H1 (cell line): ENCODE results near the gene PSMF1.

Source experiments
- EP300 ChIP-seq, 2 experiments: IDR thresholded peaks; 1 replicate in 1 of 2; 2 replicates in 1 of 2; pipeline ENCODE4 v1.6.1; 2011 to 2012; ENCODE audit warnings: low read depth in 2 of 2, low read length in 2 of 2, mild to moderate bottlenecking in 2 of 2, borderline replicate concordance in 1 of 2, inconsistent platforms in 1 of 2, moderate library complexity in 1 of 2
- EZH2 ChIP-seq: fragments of 200-600 bp; sonication (generic); IDR thresholded peaks from 2 replicates; pipeline ENCODE4 v1.7.1; 2012; ENCODE audit warnings: low read depth, mild to moderate bottlenecking, moderate library complexity, low read length, inconsistent platforms; ENCODE audit not compliant: severe bottlenecking
- POLR2AphosphoS5 ChIP-seq: IDR thresholded peaks from 2 replicates; pipeline ENCODE4 v1.6.1; 2011; ENCODE audit warnings: low read depth, low read length
- RAD21 ChIP-seq, 2 experiments: IDR thresholded peaks in 1 of 2; conservative IDR thresholded peaks in 1 of 2; 2 replicates each; pipeline ENCODE4 v1.6.1; 2011; ENCODE audit warnings: low read depth in 2 of 2, low read length in 2 of 2, improper control_type of control experiment in 1 of 2, inconsistent platforms in 1 of 2, mild to moderate bottlenecking in 1 of 2, moderate library complexity in 1 of 2
- SIX5 ChIP-seq: IDR thresholded peaks from 2 replicates; pipeline ENCODE4 v1.6.1; 2011; ENCODE audit warnings: mild to moderate bottlenecking, low read depth, low read length
- SUZ12 ChIP-seq: fragments of 200-600 bp; sonication (generic); IDR thresholded peaks from 2 replicates; pipeline ENCODE4 v1.6.1; 2012; ENCODE audit warnings: mild to moderate bottlenecking, inconsistent platforms, low read length, moderate library complexity, mixed read lengths
- TAF1 ChIP-seq: IDR thresholded peaks from 2 replicates; pipeline ENCODE4 v1.6.1; 2011; ENCODE audit warnings: mild to moderate bottlenecking, low read depth, low read length
- TF ChIP-seq, protein P1 (sequence below), 3 experiments: IDR thresholded peaks; 1 replicate in 2 of 3; 2 replicates in 1 of 3; pipeline versions ENCODE4 v1.5.1 to v1.6.1; 2011; ENCODE audit warnings: low read length in 3 of 3, mild to moderate bottlenecking in 3 of 3, inconsistent platforms in 2 of 3, low read depth in 1 of 3, moderate library complexity in 1 of 3; ENCODE audit not compliant: insufficient read depth in 1 of 3; ENCODE audit errors: control extremely low read depth in 1 of 3
- TF ChIP-seq, protein P2 (sequence below): IDR thresholded peaks from 2 replicates; pipeline ENCODE4 v1.6.1; 2011; ENCODE audit warnings: low read depth, mild to moderate bottlenecking, low read length; ENCODE audit not compliant: insufficient read depth
- TF ChIP-seq, protein P3 (sequence below): IDR thresholded peaks from 2 replicates; pipeline ENCODE4 v1.6.1; 2012; ENCODE audit warnings: low read length, inconsistent platforms

DNA sequence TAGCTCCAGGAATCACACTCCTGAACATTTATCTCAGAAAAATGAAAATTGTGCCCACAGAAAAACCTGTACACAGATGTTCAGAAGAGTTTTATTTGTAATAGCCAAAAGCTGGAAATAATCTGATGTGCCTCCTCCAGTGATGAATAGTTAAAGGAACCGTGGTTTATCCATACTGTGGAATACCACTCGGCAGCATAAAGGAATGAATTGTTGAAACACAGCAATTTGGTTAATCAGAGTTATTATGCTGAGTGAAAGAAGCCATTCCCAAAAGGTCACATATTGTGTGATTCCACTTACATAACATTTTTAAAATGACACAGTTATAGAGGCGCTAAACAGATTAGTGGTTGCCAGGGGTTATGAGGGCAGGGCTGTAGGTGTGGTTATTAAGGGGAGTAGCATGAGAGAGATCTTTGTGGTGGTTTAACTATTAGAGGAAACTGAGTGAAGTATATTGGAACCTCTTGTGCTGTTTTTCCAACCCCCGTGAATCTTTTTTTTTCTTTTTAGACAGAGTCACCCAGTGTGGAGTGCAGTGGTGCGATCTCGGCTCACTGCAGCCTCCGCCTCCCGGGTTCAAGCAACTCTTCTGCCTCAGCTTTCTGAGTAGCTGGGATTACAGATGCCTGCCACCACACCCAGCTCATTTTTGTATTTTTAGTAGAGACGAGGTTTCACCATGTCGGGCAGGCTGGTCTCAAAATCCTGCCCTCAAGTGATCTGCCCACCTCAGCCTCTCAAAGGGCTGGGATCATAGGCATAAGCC lies 26.2 kb downstream of the PSMF1 start:
- TF ChIP-seq EP300 (IDR thresholded peaks at IDR 0.05; ENCODE audit: borderline replicate concordance in 1 of 2, low read depth in 2 of 2, low read length in 2 of 2), result no peak
- TF ChIP-seq POLR2AphosphoS5, result no peak
- TF ChIP-seq, protein P1, sequence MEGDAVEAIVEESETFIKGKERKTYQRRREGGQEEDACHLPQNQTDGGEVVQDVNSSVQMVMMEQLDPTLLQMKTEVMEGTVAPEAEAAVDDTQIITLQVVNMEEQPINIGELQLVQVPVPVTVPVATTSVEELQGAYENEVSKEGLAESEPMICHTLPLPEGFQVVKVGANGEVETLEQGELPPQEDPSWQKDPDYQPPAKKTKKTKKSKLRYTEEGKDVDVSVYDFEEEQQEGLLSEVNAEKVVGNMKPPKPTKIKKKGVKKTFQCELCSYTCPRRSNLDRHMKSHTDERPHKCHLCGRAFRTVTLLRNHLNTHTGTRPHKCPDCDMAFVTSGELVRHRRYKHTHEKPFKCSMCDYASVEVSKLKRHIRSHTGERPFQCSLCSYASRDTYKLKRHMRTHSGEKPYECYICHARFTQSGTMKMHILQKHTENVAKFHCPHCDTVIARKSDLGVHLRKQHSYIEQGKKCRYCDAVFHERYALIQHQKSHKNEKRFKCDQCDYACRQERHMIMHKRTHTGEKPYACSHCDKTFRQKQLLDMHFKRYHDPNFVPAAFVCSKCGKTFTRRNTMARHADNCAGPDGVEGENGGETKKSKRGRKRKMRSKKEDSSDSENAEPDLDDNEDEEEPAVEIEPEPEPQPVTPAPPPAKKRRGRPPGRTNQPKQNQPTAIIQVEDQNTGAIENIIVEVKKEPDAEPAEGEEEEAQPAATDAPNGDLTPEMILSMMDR (IDR thresholded peaks at IDR 0.05; ENCODE audit: control extremely low read depth in 1 of 3, insufficient read depth in 1 of 3, low read depth in 1 of 3, low read length in 3 of 3), result no peak
- TF ChIP-seq TAF1, result no peak
- no peak for TF ChIP-seq SIX5
- TF ChIP-seq, protein P2, sequence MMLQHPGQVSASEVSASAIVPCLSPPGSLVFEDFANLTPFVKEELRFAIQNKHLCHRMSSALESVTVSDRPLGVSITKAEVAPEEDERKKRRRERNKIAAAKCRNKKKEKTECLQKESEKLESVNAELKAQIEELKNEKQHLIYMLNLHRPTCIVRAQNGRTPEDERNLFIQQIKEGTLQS, result no peak
- TF ChIP-seq, protein P3, sequence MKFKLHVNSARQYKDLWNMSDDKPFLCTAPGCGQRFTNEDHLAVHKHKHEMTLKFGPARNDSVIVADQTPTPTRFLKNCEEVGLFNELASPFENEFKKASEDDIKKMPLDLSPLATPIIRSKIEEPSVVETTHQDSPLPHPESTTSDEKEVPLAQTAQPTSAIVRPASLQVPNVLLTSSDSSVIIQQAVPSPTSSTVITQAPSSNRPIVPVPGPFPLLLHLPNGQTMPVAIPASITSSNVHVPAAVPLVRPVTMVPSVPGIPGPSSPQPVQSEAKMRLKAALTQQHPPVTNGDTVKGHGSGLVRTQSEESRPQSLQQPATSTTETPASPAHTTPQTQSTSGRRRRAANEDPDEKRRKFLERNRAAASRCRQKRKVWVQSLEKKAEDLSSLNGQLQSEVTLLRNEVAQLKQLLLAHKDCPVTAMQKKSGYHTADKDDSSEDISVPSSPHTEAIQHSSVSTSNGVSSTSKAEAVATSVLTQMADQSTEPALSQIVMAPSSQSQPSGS, result no peak
- no peak for TF ChIP-seq RAD21 (IDR thresholded peaks at IDR 0.05 in 1 of 2, conservative IDR thresholded peaks at IDR 0.05 in 1 of 2; ENCODE audit: low read depth in 2 of 2, low read length in 2 of 2)
- no peak for TF ChIP-seq SUZ12
- no peak for TF ChIP-seq EZH2
